ENCODE measurements around the gene SMARCC2. TPM values are rescaled to one million over a fixed set of nuclear protein-coding genes. Genes with fewer than 3 reads are reported as not detected.

The SMARCC2 gene
- total RNA-seq: 117 TPM
- long read RNA-seq, full-length matches to known transcripts: 83 of 269 reads
- long read RNA-seq, partial matches to known transcripts: 39 of 269 reads
- long read RNA-seq, other reads (novel, unspliced or antisense): 147 of 269 reads

GRCh38 chr12:56189099-56189917 lies at the start of gene SMARCC2:
SMARCC2 (minus strand) TSS chr12:56189483; CDS start chr12:56189461, 22 bp downstream.
- TF ChIP-seq CTCF (IDR thresholded peaks at IDR 0.05): peak; percentile 60
- H3K36me3 ChIP-seq: peaks cover 27% of the 10 kb centered on the region
- H3K27me3 ChIP-seq: no peaks in the 10 kb centered on the region
- DNase-seq (peak; percentile 94), ATAC-seq (peak; percentile 94)
- peak within 1 kb of the TSS; percentile 93 for H3K27ac ChIP-seq
- intact Hi-C loops (cut with DNase I): no loop called here
- peak within 1 kb of the TSS; percentile 82 for H3K4me3 ChIP-seq
- peaks cover 25% of the 10 kb centered on the region for H3K4me1 ChIP-seq
- H3K9me3 ChIP-seq: no peaks in the 10 kb centered on the region

GRCh38 chr12:56237552-56237951 lies 48.3 kb upstream of the SMARCC2 start:
- DNase-seq (no peak), ATAC-seq (no peak)
- Histone ChIP-seq H3K27ac (no peak overlapping the region), H3K36me3 (peaks cover 39% of the 10 kb centered on the region), H3K4me3 (no peak overlapping the region), H3K4me1 (no peaks in the 10 kb centered on the region), H3K27me3 (no peaks in the 10 kb centered on the region), H3K9me3 (no peaks in the 10 kb centered on the region)
- no peak for TF ChIP-seq CTCF (IDR thresholded peaks at IDR 0.05)
- intact Hi-C loops (cut with DNase I): no loop called here

GRCh38 chr12:56236985-56237384 lies 47.7 kb upstream of the SMARCC2 start:
- intact Hi-C loops (cut with DNase I): no loop called here

GRCh38 chr12:56236091-56236490 lies 46.8 kb upstream of the SMARCC2 start:
- Histone ChIP-seq H3K27me3 (no peaks in the 10 kb centered on the region), H3K4me3 (no peak overlapping the region), H3K4me1 (no peaks in the 10 kb centered on the region), H3K9me3 (no peaks in the 10 kb centered on the region), H3K36me3 (peaks cover 24% of the 10 kb centered on the region), H3K27ac (no peak overlapping the region)
- intact Hi-C loops (cut with DNase I): no loop called here
- no peak for TF ChIP-seq CTCF (IDR thresholded peaks at IDR 0.05)
- no peak for DNase-seq
- ATAC-seq: no peak

More at GRCh38 chr12:56236985-56237384, 47.7 kb upstream of the SMARCC2 start:
- H3K9me3 ChIP-seq: no peaks in the 10 kb centered on the region
- no peak overlapping the region for H3K4me3 ChIP-seq
- H3K27ac ChIP-seq: no peak overlapping the region
- no peaks in the 10 kb centered on the region for H3K27me3 ChIP-seq
- peaks cover 33% of the 10 kb centered on the region for H3K36me3 ChIP-seq
- ATAC-seq: no peak
- no peaks in the 10 kb centered on the region for H3K4me1 ChIP-seq
- TF ChIP-seq CTCF (IDR thresholded peaks at IDR 0.05): no peak
- DNase-seq: no peak

- no peak overlapping the region for H3K27ac ChIP-seq
- ATAC-seq (no peak), DNase-seq (no peak)
- no peaks in the 10 kb centered on the region for H3K9me3 ChIP-seq
- intact Hi-C loops (cut with DNase I): no loop called here
- no peak overlapping the region for H3K4me3 ChIP-seq
- H3K27me3 ChIP-seq: no peaks in the 10 kb centered on the region
- H3K4me1 ChIP-seq: no peaks in the 10 kb centered on the region
- peaks cover 12% of the 10 kb centered on the region for H3K36me3 ChIP-seq
- TF ChIP-seq CTCF (IDR thresholded peaks at IDR 0.05): no peak
Observed at GRCh38 chr12:56234746-56235436, 45.6 kb upstream of the SMARCC2 start.

Measured in upper lobe of right lung (tissue), 1 donor.